ENCODE data around the gene ZNF418. TPM values are rescaled to one million over a fixed set of nuclear protein-coding genes. Genes with fewer than 3 reads are reported as not detected.

ZNF418 gene
- total and polyA plus RNA-seq, 2 of the 8 experiments (the other 6 are each of a cell fraction or from before 2014, with no cell fraction given) = 10.5 to 18.8 TPM

- H4K91ac ChIP-seq (replicated peaks; ENCODE audit: insufficient read length, low read length) = no peak overlapping the region
- no peak overlapping the region for H3K14ac ChIP-seq (ENCODE audit: insufficient read length)
- no peak overlapping the region for H2BK20ac ChIP-seq (ENCODE audit: low read length)
- H3K36me3 ChIP-seq (ENCODE audit: control insufficient read depth in 2 of 4, insufficient read depth in 4 of 4, low read length in 3 of 4) = no peaks in the 10 kb centered on the region
- peaks cover 35 to 65% of the 10 kb centered on the region in 2 experiments for H3K9me3 ChIP-seq (ENCODE audit: insufficient read depth in 2 of 2, low read depth in 1 of 2, low read length in 1 of 2)
- H2BK12ac ChIP-seq (ENCODE audit: low read depth, low read length) = no peak overlapping the region
- H3K79me1 ChIP-seq (ENCODE audit: low read depth, low read length) = no peaks in the 10 kb centered on the region
- H3K4me1 ChIP-seq (replicated peaks in 1 of 4; ENCODE audit: control insufficient read depth in 3 of 4, insufficient read depth in 4 of 4, low read length in 3 of 4) = no peaks in the 10 kb centered on the region
- H2BK15ac ChIP-seq (ENCODE audit: low read length) = no peak overlapping the region
- no peak overlapping the region for H3K4ac ChIP-seq (replicated peaks; ENCODE audit: insufficient read length, low read depth, low read length)
- no peak overlapping the region for H3K4me3 ChIP-seq (ENCODE audit: extremely low read depth in 1 of 4, insufficient read depth in 2 of 4, low read depth in 3 of 4, low read length in 4 of 4)
- no peak overlapping the region for H3K56ac ChIP-seq (replicated peaks; ENCODE audit: insufficient read length, low read depth, low read length)
- no peak overlapping the region for H2AK5ac ChIP-seq (ENCODE audit: low read depth, low read length)
- H2BK5ac ChIP-seq (ENCODE audit: low read depth, low read length) = no peak overlapping the region
- H2AFZ ChIP-seq (ENCODE audit: low read length) = no peak overlapping the region
- H3K79me2 ChIP-seq (ENCODE audit: control insufficient read depth in 1 of 2, insufficient read depth in 2 of 2, low read length in 2 of 2) = no peaks in the 10 kb centered on the region
- WGBS, 2 experiments (ENCODE audit: extremely low coverage in 1 of 2, insufficient coverage in 1 of 2, insufficient read length in 1 of 2, insufficient replicate concordance in 2 of 2, low coverage in 1 of 2, low lambda C conversion rate in 2 of 2, missing lambda C conversion rate in 1 of 2) = 86% methylated on average over 8 of the region's 8 CpGs; no CpG with 5 or more reads in 1 of the 2 experiments
- H2BK120ac ChIP-seq (replicated peaks; ENCODE audit: low read depth, low read length) = no peak overlapping the region
- ChIA-PET CTCF (ENCODE audit: partially characterized antibody) (no interaction called here), POLR2A (ENCODE audit: partially characterized antibody) (interaction anchor here (1.1 to 1.6 kb wide), 3 partner anchors 11 to 34 kb away, joined by 3 to 4 read pairs (median 3); no protein-coding TSS in a partner anchor)
- H3K27me3 ChIP-seq (replicated peaks in 1 of 4; ENCODE audit: control insufficient read depth in 3 of 4, extremely low read depth in 1 of 4, insufficient read depth in 3 of 4, low read length in 3 of 4) = no peaks in the 10 kb centered on the region
- no peak overlapping the region for H3K27ac ChIP-seq (ENCODE audit: low read depth, low read length)
- no peak overlapping the region for H4K8ac ChIP-seq (ENCODE audit: extremely low read depth, insufficient read depth, low read length)
- no peak overlapping the region for H3K18ac ChIP-seq (ENCODE audit: extremely low read depth, low read length)
- no peak overlapping the region for H3K4me2 ChIP-seq (ENCODE audit: insufficient read depth in 1 of 2, low read depth in 2 of 2, low read length in 2 of 2)
- FAIRE-seq (no peak), DNase-seq (ENCODE audit: low read depth in 1 of 2, low spot score in 2 of 2) (no peak)
- no peaks in the 10 kb centered on the region for H3K23me2 ChIP-seq (ENCODE audit: low read depth, low read length)
- no peak overlapping the region for H4K5ac ChIP-seq (ENCODE audit: insufficient read length, low read depth, low read length)
- H3K9ac ChIP-seq (replicated peaks in 1 of 4; ENCODE audit: extremely low read depth in 1 of 4, low read depth in 3 of 4, low read length in 3 of 4) = no peak overlapping the region
- H3K23ac ChIP-seq (ENCODE audit: insufficient read length) = no peak overlapping the region
- no peaks in the 10 kb centered on the region for H4K20me1 ChIP-seq (replicated peaks in 1 of 2; ENCODE audit: control insufficient read depth in 1 of 2, insufficient read depth in 2 of 2, low read length in 2 of 2)
- TF ChIP-seq EP300 (IDR thresholded peaks at IDR 0.05; ENCODE audit: borderline replicate concordance in 1 of 2, low read depth in 2 of 2, low read length in 2 of 2) = no peak
- no peak for TF ChIP-seq CTBP2 (IDR thresholded peaks at IDR 0.05; ENCODE audit: borderline replicate concordance, insufficient read depth, insufficient read length, low read length)
- no peak for TF ChIP-seq KDM1A (IDR thresholded peaks at IDR 0.05; ENCODE audit: borderline replicate concordance, low read length)
- no peak for TF ChIP-seq EZH2 (IDR thresholded peaks at IDR 0.05; ENCODE audit: low read depth, low read length, severe bottlenecking)
- TF ChIP-seq SP2 (IDR thresholded peaks at IDR 0.05; ENCODE audit: low read length) = no peak
- no peak for TF ChIP-seq KDM5A (IDR thresholded peaks at IDR 0.05; ENCODE audit: low read length)
- TF ChIP-seq FOSL1 (IDR thresholded peaks at IDR 0.05; ENCODE audit: insufficient read depth, low read depth, low read length) = no peak
- no peak for TF ChIP-seq CHD1 (IDR thresholded peaks at IDR 0.05; ENCODE audit: low read depth, low read length)
- no peak for TF ChIP-seq CTCF (IDR thresholded peaks at IDR 0.05; ENCODE audit: control extremely low read depth in 1 of 3, insufficient read depth in 1 of 3, low read depth in 1 of 3, low read length in 3 of 3)
- no peak for TF ChIP-seq SIRT6 (IDR thresholded peaks at IDR 0.05; ENCODE audit: low read length)
- TF ChIP-seq SP1 (IDR thresholded peaks at IDR 0.05; ENCODE audit: low read depth, low read length) = no peak
- TF ChIP-seq GTF2F1 (IDR thresholded peaks at IDR 0.05; ENCODE audit: borderline replicate concordance, low read depth, low read length) = no peak
Observed at GRCh38 chr19:57964761-57965160, 29.6 kb upstream of the ZNF418 start.
